Progenitor cell of endocrine pancreas (in vitro differentiated cells): ENCODE results near the gene ALDOC. TPM values are rescaled to one million over a fixed set of nuclear protein-coding genes. Genes with fewer than 3 reads are reported as not detected.

Source experiments
- DNase-seq: peaks from one replicate; pipeline ENCODE4 v3.0.0; 2021; ENCODE audit warnings: low spot score; ENCODE audit not compliant: unreplicated experiment
- H3K27ac Mint-ChIP-seq: 2 replicates; pipeline ENCODE4 v1.8.0; 2021; ENCODE audit warnings: mild to moderate bottlenecking, moderate library complexity, mixed read lengths
- H3K27me3 Mint-ChIP-seq: 2 replicates; pipeline ENCODE4 v1.8.0; 2021; ENCODE audit warnings: mixed read lengths
- H3K36me3 Mint-ChIP-seq: 2 replicates; pipeline ENCODE4 v1.8.0; 2022; ENCODE audit warnings: mixed read lengths; ENCODE audit not compliant: insufficient read depth
- H3K4me1 Mint-ChIP-seq: 2 replicates; pipeline ENCODE4 v1.8.0; 2021; ENCODE audit warnings: low read depth, mixed read lengths
- H3K4me3 Mint-ChIP-seq: 2 replicates; pipeline ENCODE4 v1.8.0; 2021; ENCODE audit warnings: low read depth, mild to moderate bottlenecking, moderate library complexity, mixed read lengths
- H3K9me3 Mint-ChIP-seq: 2 replicates; pipeline ENCODE4 v1.8.0; 2021; ENCODE audit warnings: low read depth, mixed read lengths
- CTCF ChIP-seq: fragments of 200-600 bp; sonication (generic); IDR thresholded peaks from one replicate; pipeline ENCODE4 v1.5.0; 2021; ENCODE audit warnings: antibody characterized with exemption, mild to moderate bottlenecking; ENCODE audit not compliant: unreplicated experiment
- total RNA-seq: library from RNA; stranded (reverse); gene quantifications from 2 replicates; pipeline ENCODE4 v1.2.1, GENCODE V29; 2021

ALDOC gene
- total RNA-seq, 1 donor from 2014 or later, result 4.8 TPM

GRCh38 chr17:28529013-28529400, 47.7 kb downstream of the ALDOC start:
- Mint-ChIP-seq H3K27ac (no peak overlapping the region), H3K9me3 (no peaks in the 10 kb centered on the region), H3K27me3 (peaks cover 4% of the 10 kb centered on the region), H3K4me3 (no peak overlapping the region), H3K36me3 (no peaks in the 10 kb centered on the region), H3K4me1 (peaks cover 13% of the 10 kb centered on the region)
- TF ChIP-seq CTCF, result no peak
- no peak for DNase-seq

GRCh38 chr17:28528327-28529012, 48.2 kb downstream of the ALDOC start:
- Mint-ChIP-seq H3K4me1 (peaks cover 15% of the 10 kb centered on the region), H3K4me3 (no peak overlapping the region), H3K36me3 (no peaks in the 10 kb centered on the region), H3K27me3 (peaks cover 4% of the 10 kb centered on the region), H3K9me3 (no peaks in the 10 kb centered on the region), H3K27ac (no peak overlapping the region)
- DNase-seq, result no peak
- TF ChIP-seq CTCF, result no peak

GRCh38 chr17:28527859-28528258, 48.8 kb downstream of the ALDOC start:
- H3K4me1 Mint-ChIP-seq, result peaks cover 15% of the 10 kb centered on the region
- no peaks in the 10 kb centered on the region for H3K9me3 Mint-ChIP-seq
- TF ChIP-seq CTCF, result no peak
- H3K4me3 Mint-ChIP-seq, result no peak overlapping the region
- H3K36me3 Mint-ChIP-seq, result no peaks in the 10 kb centered on the region
- H3K27ac Mint-ChIP-seq, result no peak overlapping the region
- DNase-seq, result no peak
- H3K27me3 Mint-ChIP-seq, result peaks cover 4% of the 10 kb centered on the region

- H3K27me3 Mint-ChIP-seq, result peaks cover 4% of the 10 kb centered on the region
- no peaks in the 10 kb centered on the region for H3K36me3 Mint-ChIP-seq
- no peak for DNase-seq
- H3K4me1 Mint-ChIP-seq, result peaks cover 15% of the 10 kb centered on the region
- H3K4me3 Mint-ChIP-seq, result no peak overlapping the region
- TF ChIP-seq CTCF, result no peak
- H3K27ac Mint-ChIP-seq, result peak overlapping the region; percentile 39
- no peaks in the 10 kb centered on the region for H3K9me3 Mint-ChIP-seq
These were observed 49.5 kb downstream of the ALDOC start for GRCh38 chr17:28527181-28527681.

- TF ChIP-seq CTCF, result no peak
- no peaks in the 10 kb centered on the region for H3K9me3 Mint-ChIP-seq
- H3K27me3 Mint-ChIP-seq, result peaks cover 3% of the 10 kb centered on the region
- H3K4me1 Mint-ChIP-seq, result peaks cover 15% of the 10 kb centered on the region
- no peak overlapping the region for H3K4me3 Mint-ChIP-seq
- H3K36me3 Mint-ChIP-seq, result no peaks in the 10 kb centered on the region
- no peak overlapping the region for H3K27ac Mint-ChIP-seq
- no peak for DNase-seq
These were observed 50.3 kb downstream of the ALDOC start for GRCh38 chr17:28526381-28526780.
